Fibroblast of peridontal ligament (primary cell): ENCODE data around the gene PLCL2.
"Not testable (repeated sequence)": the region's sequence is repeated elsewhere in the genome, so short reads cannot be mapped to it uniquely, and the experiment has no call there.

Experiments used
- DNase-seq: peaks from one replicate; pipeline ENCODE4 v3.0.0-alpha.2; 2010; ENCODE audit errors: extremely low read depth

The PLCL2 gene

DNA sequence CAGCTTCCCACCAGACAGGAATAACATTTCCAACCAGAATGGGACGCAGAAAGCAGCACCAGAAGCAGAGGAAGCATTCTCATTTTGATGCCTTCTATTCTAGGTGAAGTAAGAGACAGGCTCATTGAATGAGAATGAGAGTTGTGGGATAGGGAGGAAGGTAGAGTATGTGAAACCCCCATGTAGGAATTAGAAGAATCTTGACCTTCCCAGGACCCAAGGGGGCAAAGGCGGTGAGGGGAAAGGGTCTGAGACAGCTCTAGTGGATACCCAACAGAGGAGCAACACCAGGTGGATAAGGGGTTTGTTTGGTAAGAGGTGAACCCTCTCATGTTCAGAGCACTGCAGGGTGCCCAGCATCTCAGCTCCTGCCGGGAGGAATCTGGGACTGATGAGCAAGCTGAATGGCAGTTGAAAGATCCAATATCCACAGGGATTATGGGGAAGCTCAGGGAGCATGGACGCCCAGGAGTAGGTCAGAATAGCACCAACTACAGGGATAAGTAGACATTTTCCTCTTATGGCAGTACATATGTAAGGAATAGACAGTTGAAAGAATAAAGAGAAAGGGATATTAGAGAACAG is 77.0 kb downstream of the PLCL2 start:
- no peak for DNase-seq

DNA sequence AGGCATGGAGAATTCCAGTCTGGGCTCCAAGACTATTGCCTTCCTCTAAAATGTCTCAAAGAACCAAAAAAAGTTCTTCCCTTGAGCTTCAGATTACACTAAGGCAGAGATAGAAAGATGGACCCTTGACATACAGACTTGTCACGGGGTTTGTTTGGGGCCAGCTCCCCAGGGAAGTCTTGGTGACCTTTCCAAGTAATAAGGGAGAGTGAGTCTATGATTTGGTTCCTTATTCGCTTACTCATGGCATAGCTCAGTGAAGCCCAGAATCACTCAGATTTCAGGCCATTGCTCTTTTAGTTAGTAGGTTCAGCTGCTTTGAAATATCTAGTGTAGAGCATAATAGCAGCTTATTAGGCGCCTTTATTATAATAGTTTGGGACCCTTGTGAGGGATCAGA is 90.3 kb downstream of the PLCL2 start:
- peak; percentile 55 for DNase-seq

DNA sequence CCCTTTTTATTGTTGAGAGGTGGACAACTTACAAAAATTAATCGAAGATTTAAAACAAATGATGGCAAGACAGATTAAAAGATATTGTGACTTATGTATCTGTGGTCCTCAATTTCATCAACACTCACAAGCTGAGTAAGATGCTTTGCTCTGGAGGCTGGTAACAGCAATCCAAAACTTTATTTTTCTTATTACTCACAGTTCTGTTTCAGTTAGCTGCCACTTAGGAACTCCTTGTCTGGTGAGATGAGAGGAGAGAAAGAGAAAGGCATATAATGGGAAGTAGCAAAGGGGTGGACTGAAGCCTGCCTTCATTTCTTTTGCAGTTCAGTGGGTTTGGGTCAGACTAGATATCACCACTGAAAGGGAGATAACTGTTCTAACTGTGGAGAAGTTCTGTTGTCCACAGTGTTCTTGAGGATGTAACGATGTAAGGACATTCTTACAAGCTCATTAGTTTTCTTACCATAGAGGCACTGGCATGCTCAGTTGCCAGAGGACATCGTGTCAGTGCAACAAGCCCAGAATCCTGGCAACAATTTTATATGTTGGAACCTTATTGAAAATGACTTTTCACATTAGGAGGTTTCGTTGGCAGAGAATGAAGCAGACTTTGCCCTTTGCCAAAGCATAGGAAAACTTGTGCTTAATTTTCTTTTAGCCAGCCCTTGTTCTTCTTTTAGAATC is 93.6 kb downstream of the PLCL2 start:
- peak; percentile 74 for DNase-seq

DNA sequence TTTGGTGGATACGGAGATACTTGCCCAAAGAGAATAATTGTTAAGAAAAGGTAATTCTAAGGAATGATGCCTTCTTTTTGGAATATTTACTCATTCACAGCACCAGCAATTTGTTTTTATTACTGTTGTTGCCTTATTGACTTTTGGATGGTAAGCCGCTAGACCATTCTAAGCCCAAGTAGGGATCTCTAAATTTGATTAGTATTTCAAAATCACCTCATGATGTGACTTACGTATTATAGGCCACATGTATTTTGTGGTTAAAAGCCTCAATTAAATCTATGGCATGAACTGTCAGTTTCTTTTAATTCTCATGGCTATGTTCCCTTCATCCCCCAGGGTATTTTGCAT is 94.1 kb downstream of the PLCL2 start:
- DNase-seq = no peak

DNA sequence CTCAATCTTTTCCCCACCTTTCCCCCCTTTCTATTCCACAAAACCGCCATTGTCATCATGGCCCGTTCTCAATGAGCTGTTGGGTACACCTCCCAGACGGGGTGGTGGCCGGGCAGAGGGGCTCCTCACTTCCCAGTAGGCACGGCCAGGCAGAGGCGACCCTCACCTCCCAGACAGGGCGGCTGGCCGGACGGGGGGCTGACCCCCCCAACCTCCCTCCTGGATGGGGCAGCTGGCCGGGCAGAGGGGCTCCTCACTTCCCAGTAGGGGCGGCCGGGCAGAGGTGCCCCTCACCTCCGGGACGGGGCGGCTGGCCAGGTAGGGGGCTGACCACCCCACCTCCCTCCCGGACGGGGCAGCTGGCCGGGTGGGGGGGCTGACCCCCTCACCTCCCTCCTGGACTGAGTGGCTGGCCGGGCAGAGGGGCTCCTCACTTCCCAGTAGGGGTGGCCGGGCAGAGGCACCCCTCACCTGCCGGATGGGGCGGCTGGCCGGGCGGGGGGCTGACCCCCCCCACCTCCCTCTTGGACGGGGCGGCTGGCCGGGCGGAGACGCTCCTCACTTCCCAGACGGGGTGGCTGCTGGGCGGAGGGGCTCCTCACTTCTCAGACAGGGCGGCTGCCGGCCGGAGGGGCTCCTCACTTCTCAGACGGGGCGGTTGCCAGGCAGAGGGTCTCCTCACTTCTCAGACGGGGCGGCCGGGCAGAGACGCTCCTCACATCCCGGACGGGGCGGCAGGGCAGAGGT is 95.2 kb downstream of the PLCL2 start:
- DNase-seq = not testable (repeated sequence)

DNA sequence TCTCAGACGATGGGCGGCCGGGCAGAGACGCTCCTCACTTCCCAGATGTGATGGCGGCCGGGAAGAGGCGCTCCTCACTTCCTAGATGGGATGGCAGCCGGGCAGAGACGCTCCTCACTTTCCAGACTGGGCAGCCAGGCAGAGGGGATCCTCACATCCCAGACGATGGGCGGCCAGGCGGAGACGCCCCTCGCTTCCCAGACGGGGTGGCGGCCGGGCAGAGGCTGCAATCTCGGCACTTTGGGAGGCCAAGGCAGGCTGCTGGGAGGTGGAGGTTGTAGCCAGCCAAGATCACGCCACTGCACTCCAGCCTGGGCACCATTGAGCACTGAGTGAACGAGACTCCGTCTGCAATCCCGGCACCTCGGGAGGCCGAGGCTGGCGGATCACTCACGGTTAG is 95.8 kb downstream of the PLCL2 start:
- not testable (repeated sequence) for DNase-seq

DNA sequence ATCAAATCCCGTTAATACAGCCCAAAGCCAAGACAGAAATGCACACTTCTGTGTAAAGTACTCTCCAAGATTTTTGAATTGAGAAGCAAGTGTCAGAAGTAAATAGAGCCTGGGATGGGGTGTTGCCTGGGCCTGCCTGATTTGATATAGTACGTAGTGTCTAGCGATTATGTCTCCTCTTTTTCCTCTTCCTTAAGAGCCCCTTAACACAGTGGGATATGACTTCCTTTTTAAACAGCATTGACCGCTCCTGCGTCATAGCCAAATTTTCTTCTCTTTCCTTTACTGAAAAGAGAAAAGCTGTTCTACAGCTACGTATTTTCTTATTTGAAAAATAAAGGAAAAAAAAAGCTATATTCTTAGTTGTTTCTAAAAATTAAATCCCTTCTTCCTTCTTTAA is 97.7 kb downstream of the PLCL2 start:
- DNase-seq = no peak

DNA sequence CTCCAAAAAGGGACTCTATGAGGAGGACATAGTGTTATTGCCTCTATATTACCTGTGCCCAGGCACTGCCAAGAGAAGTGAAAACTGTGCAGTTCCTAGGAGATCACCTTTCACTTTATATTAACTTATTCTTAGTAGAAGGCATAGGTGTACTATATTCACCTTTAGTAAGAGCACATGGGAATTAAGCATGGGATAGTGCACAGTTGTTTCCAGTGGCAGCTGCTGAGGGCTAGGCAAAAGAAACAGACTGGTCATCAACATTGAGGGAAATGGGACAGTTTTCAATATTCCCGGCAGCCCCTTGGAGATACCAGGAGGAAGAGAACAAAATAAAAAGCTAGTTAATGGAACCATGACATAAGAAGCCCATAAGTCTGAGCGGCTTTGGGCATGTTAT is 100.9 kb downstream of the PLCL2 start:
- DNase-seq = no peak

DNA sequence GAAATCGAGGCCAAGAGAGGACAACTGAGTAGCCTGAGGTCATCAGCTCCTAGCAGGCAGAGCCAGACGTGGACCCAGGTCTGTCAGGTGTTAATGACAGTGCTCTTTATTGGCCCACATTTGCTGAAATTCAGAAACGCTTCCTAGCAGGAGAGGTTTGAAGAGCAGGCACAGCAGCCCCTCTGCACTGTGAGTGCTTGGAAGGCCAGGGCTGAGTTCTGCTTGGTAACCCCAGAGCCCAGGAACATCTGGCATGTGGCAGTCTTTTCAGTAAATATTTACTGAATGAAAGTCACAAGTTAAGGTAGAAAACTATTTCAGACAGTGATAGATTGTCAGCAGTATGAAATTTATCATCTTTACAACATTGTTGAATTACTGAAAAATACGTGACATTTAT is 102.4 kb downstream of the PLCL2 start:
- no peak for DNase-seq

DNA sequence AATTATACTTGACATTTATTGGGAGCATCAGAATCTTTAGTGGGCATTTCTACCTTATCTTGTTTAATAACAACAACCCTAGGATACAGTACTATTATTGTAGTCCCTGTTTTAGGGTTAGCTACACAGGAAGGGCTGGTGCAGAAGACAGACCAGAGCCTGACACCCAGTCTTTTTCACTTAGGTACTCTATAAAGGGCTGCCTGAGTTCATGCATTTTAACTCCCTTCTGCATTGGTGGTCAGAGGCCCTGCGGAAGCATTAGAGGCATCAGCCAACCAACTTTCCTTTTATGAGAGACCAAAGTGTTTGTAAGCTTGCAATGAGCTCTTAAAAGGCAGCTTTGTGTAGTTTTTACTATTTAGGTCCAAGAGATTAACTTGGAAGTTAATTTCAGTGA is 105.4 kb downstream of the PLCL2 start:
- no peak for DNase-seq

DNA sequence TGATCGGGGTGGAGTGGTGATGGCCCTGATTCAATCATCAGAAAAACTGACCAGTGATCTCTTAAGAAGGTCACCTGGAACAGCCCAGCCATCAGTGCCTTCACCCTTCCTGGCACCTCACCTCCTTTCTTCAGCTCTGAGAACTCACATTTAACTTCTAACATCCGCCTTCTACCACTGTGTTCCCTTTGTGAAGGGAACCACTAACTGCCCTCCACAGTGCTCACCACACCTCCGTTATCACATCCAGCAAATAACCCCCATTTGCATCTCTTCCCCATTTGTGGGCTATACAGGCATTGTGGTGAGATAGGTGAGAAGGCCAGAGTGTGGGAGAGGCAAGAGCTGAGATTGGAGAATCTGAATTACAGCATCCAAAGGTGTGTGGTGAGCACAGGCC is 107.4 kb downstream of the PLCL2 start:
- DNase-seq = no peak

DNA sequence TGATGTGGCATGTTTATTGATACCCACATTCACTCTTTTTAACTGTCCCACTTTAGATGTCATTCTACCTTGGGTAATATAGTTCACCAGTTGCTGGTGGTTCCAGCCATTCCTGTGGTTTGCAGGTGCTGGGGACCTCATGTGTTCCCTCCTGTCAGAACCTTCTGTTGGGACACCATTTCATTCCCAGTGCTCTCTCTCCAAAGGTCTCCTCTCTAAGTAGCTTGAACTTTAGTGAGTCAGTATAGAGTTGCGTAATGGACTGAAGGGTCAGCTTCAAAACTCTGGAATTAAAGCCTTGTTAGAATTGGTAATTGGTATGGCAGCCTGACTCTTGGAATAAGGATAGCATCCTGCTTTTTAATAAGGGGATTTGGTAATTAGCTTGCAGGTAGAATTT is 108.5 kb downstream of the PLCL2 start:
- DNase-seq = peak; percentile 74

DNA sequence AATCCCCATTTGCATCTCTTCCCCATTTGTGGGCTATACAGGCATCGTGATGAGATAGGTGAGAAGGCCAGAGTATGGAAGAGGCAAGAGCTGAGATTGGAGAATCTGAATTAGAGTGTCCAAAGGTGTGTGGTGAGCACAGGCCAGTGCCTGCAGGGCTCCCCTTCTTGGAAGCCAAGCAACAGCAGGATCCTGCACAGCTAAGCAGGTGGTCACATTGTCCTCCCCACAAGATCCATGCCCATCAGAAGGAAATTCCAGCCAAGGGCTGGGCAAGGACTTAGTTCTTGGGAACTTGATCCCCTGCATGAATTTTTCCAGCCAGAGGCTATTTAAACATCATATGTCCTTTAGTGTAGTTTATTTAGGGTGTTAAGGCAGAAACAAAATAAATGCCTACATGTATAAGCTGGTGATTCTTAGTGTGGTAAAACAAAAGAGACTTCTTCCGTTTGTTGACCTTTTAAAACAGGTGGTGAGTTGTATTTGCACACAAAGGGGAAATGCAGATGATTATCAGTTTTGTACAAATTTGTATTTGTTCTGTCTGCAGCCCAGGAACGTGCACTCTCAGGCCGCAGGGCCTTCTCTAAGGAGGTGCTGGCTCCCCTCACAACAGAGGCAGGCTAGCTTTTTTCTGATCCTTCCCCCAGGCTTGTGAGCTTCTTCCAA is 110.2 kb downstream of the PLCL2 start:
- no peak for DNase-seq

DNA sequence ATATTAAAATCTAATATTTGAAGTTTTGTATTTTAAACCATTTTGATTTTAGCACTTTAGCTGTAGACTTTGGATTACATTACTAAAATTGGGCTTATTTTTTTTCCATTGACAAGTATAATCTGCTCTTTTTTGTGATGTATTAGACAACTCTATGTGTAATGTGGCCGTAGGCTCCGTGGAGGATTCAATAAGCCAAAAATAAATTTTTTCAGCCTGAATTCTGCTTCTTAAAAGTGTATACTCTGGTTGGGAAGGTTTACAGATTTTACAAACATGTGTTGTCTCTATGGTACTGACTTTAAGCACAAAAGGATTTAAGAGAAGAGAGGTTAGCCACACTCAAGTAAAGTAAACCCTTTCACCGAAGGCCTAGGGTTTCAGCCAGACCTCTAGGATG is 110.8 kb downstream of the PLCL2 start:
- no peak for DNase-seq

DNA sequence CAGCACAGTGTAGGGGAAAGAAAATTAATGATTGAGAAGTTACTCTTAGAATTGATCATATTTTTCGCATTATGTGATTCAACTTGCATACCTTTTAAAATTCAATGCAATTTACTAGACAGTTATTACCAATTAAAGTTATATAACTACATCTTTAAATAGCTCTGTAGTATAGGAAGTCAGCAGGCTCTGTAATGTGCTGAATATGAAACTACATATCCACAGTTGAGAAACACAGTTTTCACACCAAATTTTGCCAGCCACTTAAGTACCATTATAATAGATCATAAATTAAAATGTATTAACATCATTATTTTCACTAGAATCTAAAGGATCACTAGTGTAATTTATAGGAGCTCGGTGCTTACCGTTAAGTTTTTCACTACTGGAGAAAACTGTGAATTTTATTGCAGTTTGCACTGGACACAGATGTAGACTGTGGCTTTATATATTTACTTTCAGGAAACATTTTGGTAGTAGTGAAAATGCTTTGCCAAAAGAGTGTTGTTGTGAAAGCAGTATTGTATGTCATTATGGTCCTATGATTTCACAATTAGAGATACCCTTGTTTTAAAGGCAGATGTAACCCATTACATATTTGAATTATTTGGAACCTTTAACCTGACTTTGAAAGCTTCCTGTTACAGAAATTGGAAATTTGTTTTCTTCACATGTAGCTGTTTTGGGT is 113.6 kb downstream of the PLCL2 start:
- peak; percentile 75 for DNase-seq

DNA sequence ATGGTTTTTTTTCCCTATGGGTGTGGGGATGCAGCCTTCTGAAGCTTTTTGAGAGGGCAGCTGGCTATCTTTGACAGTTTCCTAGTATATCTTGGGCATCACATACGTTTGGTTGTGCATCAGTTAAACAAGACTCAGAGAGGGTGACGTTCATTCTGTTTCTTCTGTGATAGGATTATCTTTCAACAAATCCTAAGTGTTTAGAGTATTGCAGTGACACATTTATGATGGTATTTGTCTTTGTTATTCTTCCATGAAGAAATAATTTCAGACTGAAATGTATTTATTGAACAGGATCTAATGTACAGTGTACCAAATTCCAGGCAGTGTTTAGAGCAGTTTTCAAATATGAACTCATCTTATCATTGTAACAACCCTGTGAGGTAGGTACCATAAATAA is 114.4 kb downstream of the PLCL2 start:
- peak; percentile 45 for DNase-seq

DNA sequence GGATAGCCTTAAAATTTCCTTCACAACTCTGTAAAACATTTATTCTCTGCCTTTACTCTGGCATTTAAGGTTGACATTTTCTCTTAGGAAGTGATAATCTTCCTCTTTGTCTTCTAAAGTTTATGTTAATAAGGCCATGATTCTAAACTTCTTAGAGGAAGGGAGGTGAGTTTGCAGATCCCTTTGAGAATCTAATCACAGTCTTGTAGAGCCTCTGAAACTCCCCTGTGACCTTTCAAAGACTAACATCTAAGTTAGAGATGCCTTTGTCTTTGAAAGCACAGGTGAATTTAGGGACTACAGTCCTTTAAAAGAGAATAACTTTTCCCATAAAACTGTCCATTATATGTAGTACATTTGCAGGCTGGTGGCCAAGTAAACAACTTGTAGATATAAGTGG is 115.1 kb downstream of the PLCL2 start:
- DNase-seq = no peak

DNA sequence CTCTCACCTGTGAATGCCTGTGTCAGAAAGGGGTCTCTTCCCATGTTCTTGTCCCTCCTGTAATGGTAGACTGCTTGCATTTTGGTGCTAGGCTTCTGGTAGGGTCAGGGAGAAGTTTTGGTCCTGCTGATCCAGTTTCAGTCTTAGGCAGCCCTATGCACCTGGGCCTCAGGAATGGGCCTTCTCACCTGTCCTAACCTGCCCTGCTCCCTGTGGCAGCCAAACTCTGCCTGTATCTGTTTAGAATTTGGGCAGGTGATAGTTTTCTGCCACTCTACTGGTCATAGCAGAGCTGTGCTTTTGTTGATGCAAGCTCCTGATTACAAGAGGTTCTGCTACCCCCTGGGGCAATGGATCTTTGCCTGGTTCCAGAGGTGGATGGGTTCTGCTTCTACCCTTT is 118.7 kb downstream of the PLCL2 start:
- no peak for DNase-seq

DNA sequence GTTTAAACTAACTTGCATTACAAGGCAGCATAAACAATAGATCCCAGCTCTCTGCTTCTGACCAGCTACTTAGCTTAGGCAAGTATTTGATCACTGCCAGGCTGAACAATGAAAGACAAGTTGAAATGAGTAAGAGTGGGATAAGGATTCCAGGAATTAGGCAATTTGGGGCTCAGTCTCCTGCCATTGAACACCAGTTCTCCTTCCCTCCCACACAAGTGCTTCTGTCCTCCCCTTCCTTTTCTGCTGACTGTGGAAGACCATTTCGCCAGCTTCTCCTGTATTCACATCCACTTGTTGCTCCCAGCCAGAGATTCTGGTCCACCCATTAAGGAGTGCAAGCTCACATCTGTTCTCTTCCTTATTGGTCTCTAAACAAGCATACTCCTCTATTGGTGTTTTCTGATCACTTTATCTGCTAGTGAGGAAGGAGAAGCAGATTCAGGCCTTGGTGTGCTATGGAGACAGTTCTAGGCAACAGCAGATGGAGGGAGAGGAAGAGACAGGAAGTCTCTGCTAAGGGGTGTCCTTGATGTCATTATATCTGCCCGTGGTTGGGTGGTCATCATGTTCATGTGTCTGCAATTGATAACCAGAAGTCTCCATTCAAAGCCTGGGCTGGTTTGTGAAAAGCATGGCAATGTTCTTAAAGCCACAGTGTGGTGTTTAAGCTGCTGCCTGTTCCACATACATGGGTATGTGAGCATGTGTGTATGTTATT is 121.5 kb downstream of the PLCL2 start:
- DNase-seq = peak; percentile 52

DNA sequence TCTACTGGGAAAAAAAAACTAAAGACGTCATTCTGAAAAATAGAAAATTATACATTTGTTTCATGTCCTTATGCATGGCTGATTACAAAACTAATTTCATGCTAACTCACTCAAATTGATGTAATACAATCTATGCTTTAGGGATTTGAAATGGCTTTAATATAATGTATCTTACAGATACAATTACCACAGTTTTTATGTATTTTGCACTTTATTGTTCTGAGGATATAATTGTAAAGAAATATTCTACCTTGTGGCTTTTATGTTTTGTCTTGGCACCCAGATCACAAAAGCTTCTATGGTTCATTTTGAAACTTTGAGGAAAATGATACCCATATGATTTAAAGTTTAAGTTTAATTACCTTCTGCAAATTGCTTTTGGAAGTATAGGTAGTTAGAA is 122.5 kb downstream of the PLCL2 start:
- DNase-seq = no peak

DNA sequence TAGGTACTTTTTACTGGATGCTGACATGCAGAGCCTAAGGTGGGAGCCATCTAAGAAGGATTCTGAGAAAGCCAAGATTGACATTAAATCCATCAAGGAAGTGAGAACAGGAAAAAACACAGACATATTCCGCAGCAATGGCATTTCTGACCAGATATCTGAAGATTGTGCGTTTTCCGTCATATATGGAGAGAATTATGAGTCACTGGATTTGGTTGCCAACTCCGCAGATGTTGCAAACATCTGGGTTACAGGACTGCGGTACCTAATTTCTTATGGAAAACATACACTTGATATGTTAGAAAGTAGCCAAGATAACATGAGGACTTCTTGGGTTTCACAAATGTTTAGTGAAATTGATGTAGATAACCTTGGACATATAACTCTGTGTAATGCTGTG is 125.1 kb downstream of the PLCL2 start:
- no peak for DNase-seq
